ENCODE results near the gene CDKN2A. TPM values are rescaled to one million over a fixed set of nuclear protein-coding genes. Genes with fewer than 3 reads are reported as not detected.

The CDKN2A gene
- total RNA-seq, 1 experiment from 2014 or later: not detected

DNA sequence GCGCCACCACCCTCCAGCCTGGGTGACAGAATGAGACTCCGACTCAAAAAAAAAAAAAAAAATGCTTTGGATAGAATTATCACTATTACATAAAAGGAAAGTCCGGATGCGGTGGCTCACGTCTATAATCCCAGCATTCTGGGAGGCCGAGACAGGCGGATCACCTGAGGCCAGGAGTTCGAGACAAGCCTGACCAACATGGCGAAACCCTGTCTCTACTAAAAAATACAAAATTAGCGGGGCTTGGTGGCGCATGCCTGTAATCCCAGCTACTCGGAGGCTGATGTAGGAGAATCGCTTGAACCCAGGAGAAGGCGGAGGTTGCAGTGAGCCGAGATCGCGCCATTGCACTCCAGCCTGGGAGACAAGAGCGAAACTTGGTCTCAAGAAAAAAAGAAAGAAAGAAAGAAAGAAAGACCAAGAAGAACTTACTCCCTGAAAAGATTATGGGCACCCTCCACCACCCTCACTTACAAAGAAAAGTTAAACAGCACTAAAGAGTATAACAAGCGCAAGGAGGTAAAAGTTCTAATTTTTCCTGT, 17.8 kb downstream of the CDKN2A start:
- H3K36me3 ChIP-seq (ENCODE audit: control insufficient read depth, insufficient read depth, low read length): no peaks in the 10 kb centered on the region
- CTCF ChIA-PET: no interaction called here
- no peaks in the 10 kb centered on the region for H3K27me3 ChIP-seq (ENCODE audit: control insufficient read depth, insufficient read depth, low read length)
- no peaks in the 10 kb centered on the region for H3K9me3 ChIP-seq (ENCODE audit: control insufficient read depth, insufficient read depth, low read depth, low read length)
- no peak for ATAC-seq
- in situ Hi-C loops (cut with HindIII; ENCODE audit: low pct_unique_long_range_greater_than_20kb, low sequenced_read_pairs) (no loop called here), intact Hi-C loops (cut with micrococcal nuclease; ENCODE audit: unreplicated experiment) (no loop called here)
- H3K27ac ChIP-seq (ENCODE audit: low read length): no peak overlapping the region
- TF ChIP-seq, protein P1, sequence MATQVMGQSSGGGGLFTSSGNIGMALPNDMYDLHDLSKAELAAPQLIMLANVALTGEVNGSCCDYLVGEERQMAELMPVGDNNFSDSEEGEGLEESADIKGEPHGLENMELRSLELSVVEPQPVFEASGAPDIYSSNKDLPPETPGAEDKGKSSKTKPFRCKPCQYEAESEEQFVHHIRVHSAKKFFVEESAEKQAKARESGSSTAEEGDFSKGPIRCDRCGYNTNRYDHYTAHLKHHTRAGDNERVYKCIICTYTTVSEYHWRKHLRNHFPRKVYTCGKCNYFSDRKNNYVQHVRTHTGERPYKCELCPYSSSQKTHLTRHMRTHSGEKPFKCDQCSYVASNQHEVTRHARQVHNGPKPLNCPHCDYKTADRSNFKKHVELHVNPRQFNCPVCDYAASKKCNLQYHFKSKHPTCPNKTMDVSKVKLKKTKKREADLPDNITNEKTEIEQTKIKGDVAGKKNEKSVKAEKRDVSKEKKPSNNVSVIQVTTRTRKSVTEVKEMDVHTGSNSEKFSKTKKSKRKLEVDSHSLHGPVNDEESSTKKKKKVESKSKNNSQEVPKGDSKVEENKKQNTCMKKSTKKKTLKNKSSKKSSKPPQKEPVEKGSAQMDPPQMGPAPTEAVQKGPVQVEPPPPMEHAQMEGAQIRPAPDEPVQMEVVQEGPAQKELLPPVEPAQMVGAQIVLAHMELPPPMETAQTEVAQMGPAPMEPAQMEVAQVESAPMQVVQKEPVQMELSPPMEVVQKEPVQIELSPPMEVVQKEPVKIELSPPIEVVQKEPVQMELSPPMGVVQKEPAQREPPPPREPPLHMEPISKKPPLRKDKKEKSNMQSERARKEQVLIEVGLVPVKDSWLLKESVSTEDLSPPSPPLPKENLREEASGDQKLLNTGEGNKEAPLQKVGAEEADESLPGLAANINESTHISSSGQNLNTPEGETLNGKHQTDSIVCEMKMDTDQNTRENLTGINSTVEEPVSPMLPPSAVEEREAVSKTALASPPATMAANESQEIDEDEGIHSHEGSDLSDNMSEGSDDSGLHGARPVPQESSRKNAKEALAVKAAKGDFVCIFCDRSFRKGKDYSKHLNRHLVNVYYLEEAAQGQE (IDR thresholded peaks at IDR 0.05; ENCODE audit: insufficient read depth in 1 of 2, low read depth in 2 of 2, low read length in 1 of 2): no peak
- TF ChIP-seq, protein P2, sequence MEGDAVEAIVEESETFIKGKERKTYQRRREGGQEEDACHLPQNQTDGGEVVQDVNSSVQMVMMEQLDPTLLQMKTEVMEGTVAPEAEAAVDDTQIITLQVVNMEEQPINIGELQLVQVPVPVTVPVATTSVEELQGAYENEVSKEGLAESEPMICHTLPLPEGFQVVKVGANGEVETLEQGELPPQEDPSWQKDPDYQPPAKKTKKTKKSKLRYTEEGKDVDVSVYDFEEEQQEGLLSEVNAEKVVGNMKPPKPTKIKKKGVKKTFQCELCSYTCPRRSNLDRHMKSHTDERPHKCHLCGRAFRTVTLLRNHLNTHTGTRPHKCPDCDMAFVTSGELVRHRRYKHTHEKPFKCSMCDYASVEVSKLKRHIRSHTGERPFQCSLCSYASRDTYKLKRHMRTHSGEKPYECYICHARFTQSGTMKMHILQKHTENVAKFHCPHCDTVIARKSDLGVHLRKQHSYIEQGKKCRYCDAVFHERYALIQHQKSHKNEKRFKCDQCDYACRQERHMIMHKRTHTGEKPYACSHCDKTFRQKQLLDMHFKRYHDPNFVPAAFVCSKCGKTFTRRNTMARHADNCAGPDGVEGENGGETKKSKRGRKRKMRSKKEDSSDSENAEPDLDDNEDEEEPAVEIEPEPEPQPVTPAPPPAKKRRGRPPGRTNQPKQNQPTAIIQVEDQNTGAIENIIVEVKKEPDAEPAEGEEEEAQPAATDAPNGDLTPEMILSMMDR (IDR thresholded peaks at IDR 0.05): no peak
- TF ChIP-seq POLR2AphosphoS5 (IDR thresholded peaks at IDR 0.05; ENCODE audit: low read depth, low read length): no peak
- TF ChIP-seq SIN3A (IDR thresholded peaks at IDR 0.05; ENCODE audit: borderline replicate concordance, insufficient read depth, low read depth, low read length): no peak
- TF ChIP-seq TCF7L2 (IDR thresholded peaks at IDR 0.05; ENCODE audit: low read depth, low read length): no peak
- no TSS peak for BruUV-seq (replicated peaks)
- POLR2A ChIA-PET: no interaction called here
- no peak overlapping the region for H3K4me3 ChIP-seq (ENCODE audit: low read depth in 2 of 2, low read length in 2 of 2)
- DNase-seq (ENCODE audit: low read depth, low spot score): no peak
- no peaks in the 10 kb centered on the region for H3K4me1 ChIP-seq (ENCODE audit: control insufficient read depth, insufficient read depth, low read length)

DNA sequence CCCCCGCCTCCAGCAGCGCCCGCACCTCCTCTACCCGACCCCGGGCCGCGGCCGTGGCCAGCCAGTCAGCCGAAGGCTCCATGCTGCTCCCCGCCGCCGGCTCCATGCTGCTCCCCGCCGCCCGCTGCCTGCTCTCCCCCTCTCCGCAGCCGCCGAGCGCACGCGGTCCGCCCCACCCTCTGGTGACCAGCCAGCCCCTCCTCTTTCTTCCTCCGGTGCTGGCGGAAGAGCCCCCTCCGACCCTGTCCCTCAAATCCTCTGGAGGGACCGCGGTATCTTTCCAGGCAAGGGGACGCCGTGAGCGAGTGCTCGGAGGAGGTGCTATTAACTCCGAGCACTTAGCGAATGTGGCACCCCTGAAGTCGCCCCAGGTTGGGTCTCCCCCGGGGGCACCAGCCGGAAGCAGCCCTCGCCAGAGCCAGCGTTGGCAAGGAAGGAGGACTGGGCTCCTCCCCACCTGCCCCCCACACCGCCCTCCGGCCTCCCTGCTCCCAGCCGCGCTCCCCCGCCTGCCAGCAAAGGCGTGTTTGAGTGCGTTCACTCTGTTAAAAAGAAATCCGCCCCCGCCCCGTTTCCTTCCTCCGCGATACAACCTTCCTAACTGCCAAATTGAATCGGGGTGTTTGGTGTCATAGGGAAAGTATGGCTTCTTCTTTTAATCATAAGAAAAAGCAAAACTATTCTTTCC, 19.3 kb downstream of the CDKN2A start:
- DNase-seq (ENCODE audit: low read depth, low spot score): no peak
- in situ Hi-C loops (cut with HindIII; ENCODE audit: low pct_unique_long_range_greater_than_20kb, low sequenced_read_pairs): no loop called here

More for the DNA sequence above, 19.3 kb downstream of the CDKN2A start:
- no peaks in the 10 kb centered on the region for H3K36me3 ChIP-seq (ENCODE audit: control insufficient read depth, insufficient read depth, low read length)
- H3K4me1 ChIP-seq (ENCODE audit: control insufficient read depth, insufficient read depth, low read length): no peaks in the 10 kb centered on the region
- H3K4me3 ChIP-seq (ENCODE audit: low read depth in 2 of 2, low read length in 2 of 2): peak overlapping the region in 1 of 2 experiments; percentile 18; a peak in 1 of 4 replicates
- H3K27me3 ChIP-seq (ENCODE audit: control insufficient read depth, insufficient read depth, low read length): no peaks in the 10 kb centered on the region
- no peak overlapping the region for H3K27ac ChIP-seq (ENCODE audit: low read length)
- BruUV-seq (replicated peaks): no TSS peak
- TF ChIP-seq, protein P1 (IDR thresholded peaks at IDR 0.05; ENCODE audit: insufficient read depth in 1 of 2, low read depth in 2 of 2, low read length in 1 of 2): no peak
- TF ChIP-seq, protein P2 (IDR thresholded peaks at IDR 0.05): no peak
- no peak for TF ChIP-seq TCF7L2 (IDR thresholded peaks at IDR 0.05; ENCODE audit: low read depth, low read length)
- TF ChIP-seq POLR2AphosphoS5 (IDR thresholded peaks at IDR 0.05; ENCODE audit: low read depth, low read length): no peak
- no peak for TF ChIP-seq SIN3A (IDR thresholded peaks at IDR 0.05; ENCODE audit: borderline replicate concordance, insufficient read depth, low read depth, low read length)
- ChIA-PET POLR2A (no interaction called here), CTCF (no interaction called here)
- H3K9me3 ChIP-seq (ENCODE audit: control insufficient read depth, insufficient read depth, low read depth, low read length): no peaks in the 10 kb centered on the region
- intact Hi-C loops (cut with micrococcal nuclease; ENCODE audit: unreplicated experiment): no loop called here
- no peak for ATAC-seq

Measured in Panc1 (cell line).